Measurements from ENCODE around the gene PTPN1. TPM values are rescaled to one million over a fixed set of nuclear protein-coding genes. Genes with fewer than 3 reads are reported as not detected.

The PTPN1 gene
- polyA plus RNA-seq, 3 donors: 12.4 to 21.4 (median 19.1) TPM

GRCh38 chr20:50594591-50595432, 84.6 kb downstream of the PTPN1 start:
- Mint-ChIP-seq H3K4me1 (peaks cover 5% of the 10 kb centered on the region), H3K36me3 (peaks cover 4 to 7% of the 10 kb centered on the region in 2 donors), H3K27ac (no peak overlapping the region), H3K27me3 (ENCODE audit: low read depth in 3 of 3) (peaks cover 3 to 11% (median 6%) of the 10 kb centered on the region in 3 donors), H3K9me3 (peaks cover 0 to 2% (median 0%) of the 10 kb centered on the region in 7 donors), H3K4me3 (no peak overlapping the region)
- Histone ChIP-seq H3K27me3 (ENCODE audit: control insufficient read depth in 2 of 2, insufficient read depth in 2 of 2, low read length in 2 of 2) (no peaks in the 10 kb centered on the region), H3K4me2 (replicated peaks; ENCODE audit: extremely low read depth, low read length, poor library complexity, severe bottlenecking) (no peak overlapping the region), H4K20me1 (ENCODE audit: insufficient read depth, low read length) (no peaks in the 10 kb centered on the region), H3K4me3 (replicated peaks in 1 of 3; ENCODE audit: low read depth in 2 of 3, low read length in 3 of 3) (no peak overlapping the region), H3K9ac (ENCODE audit: insufficient read depth, low read length, poor library complexity, severe bottlenecking) (no peak overlapping the region), H3K4me1 (ENCODE audit: control insufficient read depth in 1 of 2, insufficient read depth in 2 of 2, low read length in 2 of 2) (no peaks in the 10 kb centered on the region), H3K79me2 (ENCODE audit: insufficient read depth, low read length) (no peaks in the 10 kb centered on the region), H3K36me3 (replicated peaks in 1 of 2; ENCODE audit: control insufficient read depth in 1 of 2, insufficient read depth in 2 of 2, low read length in 2 of 2) (peaks cover 3 to 8% of the 10 kb centered on the region in 2 donors), H3K9me3 (replicated peaks in 1 of 2; ENCODE audit: control insufficient read depth in 1 of 2, insufficient read depth in 1 of 2, low read length in 2 of 2) (no peaks in the 10 kb centered on the region), H3K27ac (ENCODE audit: low read depth in 1 of 2, low read length in 2 of 2) (no peak overlapping the region), H2AFZ (ENCODE audit: insufficient read depth, low read depth, low read length, poor library complexity, severe bottlenecking) (no peak overlapping the region)
- 89% methylated on average over 9 of the region's 19 CpGs for WGBS (ENCODE audit: insufficient coverage)
- DNase-seq: peak in 1 of 3 donors; percentile 9
- intact Hi-C loops (cut with micrococcal nuclease): no loop called here
- TF ChIP-seq CTCF (IDR thresholded peaks at IDR 0.05): no peak

- H3K4me1 ChIP-seq (ENCODE audit: control insufficient read depth in 1 of 2, insufficient read depth in 2 of 2, low read length in 2 of 2): no peaks in the 10 kb centered on the region
- Mint-ChIP-seq H3K4me3 (no peak overlapping the region), H3K9me3 (peaks cover 0 to 2% (median 0%) of the 10 kb centered on the region in 7 donors), H3K27ac (peak overlapping the region in 1 of 7 donors; percentile 35), H3K27me3 (ENCODE audit: low read depth in 3 of 3) (peaks cover 4 to 11% (median 6%) of the 10 kb centered on the region in 3 donors), H3K4me1 (peaks cover 5% of the 10 kb centered on the region), H3K36me3 (peaks cover 0 to under 1% of the 10 kb centered on the region in 2 donors)
- no peak overlapping the region for H3K27ac ChIP-seq (ENCODE audit: low read depth in 1 of 2, low read length in 2 of 2)
- H2AFZ ChIP-seq (ENCODE audit: insufficient read depth, low read depth, low read length, poor library complexity, severe bottlenecking): no peak overlapping the region
- no peak overlapping the region for H3K4me2 ChIP-seq (replicated peaks; ENCODE audit: extremely low read depth, low read length, poor library complexity, severe bottlenecking)
- TF ChIP-seq CTCF (IDR thresholded peaks at IDR 0.05): no peak
- 94% methylated on average over 6 of the region's 6 CpGs for WGBS (ENCODE audit: insufficient coverage)
- H3K9ac ChIP-seq (ENCODE audit: insufficient read depth, low read length, poor library complexity, severe bottlenecking): no peak overlapping the region
- peaks cover 0 to 1% of the 10 kb centered on the region in 2 donors for H3K36me3 ChIP-seq (replicated peaks in 1 of 2; ENCODE audit: control insufficient read depth in 1 of 2, insufficient read depth in 2 of 2, low read length in 2 of 2)
- no peaks in the 10 kb centered on the region for H3K27me3 ChIP-seq (ENCODE audit: control insufficient read depth in 2 of 2, insufficient read depth in 2 of 2, low read length in 2 of 2)
- no peak for DNase-seq
- H3K9me3 ChIP-seq (replicated peaks in 1 of 2; ENCODE audit: control insufficient read depth in 1 of 2, insufficient read depth in 1 of 2, low read length in 2 of 2): no peaks in the 10 kb centered on the region
- no peaks in the 10 kb centered on the region for H4K20me1 ChIP-seq (ENCODE audit: insufficient read depth, low read length)
- H3K4me3 ChIP-seq (replicated peaks in 1 of 3; ENCODE audit: low read depth in 2 of 3, low read length in 3 of 3): no peak overlapping the region
- H3K79me2 ChIP-seq (ENCODE audit: insufficient read depth, low read length): no peaks in the 10 kb centered on the region
- intact Hi-C loops (cut with micrococcal nuclease): no loop called here
Measured at GRCh38 chr20:50595433-50595895, 85.3 kb downstream of the PTPN1 start.
